Daoy (cell line): ENCODE measurements around the gene SOBP. TPM values are rescaled to one million over a fixed set of nuclear protein-coding genes. Genes with fewer than 3 reads are reported as not detected.
A peak's percentile ranks its signal among the peaks of the same experiment; 100 is the strongest.
"Not testable (repeated sequence)": the region's sequence is repeated elsewhere in the genome, so short reads cannot be mapped to it uniquely, and the experiment has no call there.

Experiments used
- DNase-seq: peaks from one replicate; pipeline ENCODE4 v3.0.0-alpha.2; 2015; ENCODE audit warnings: low read depth
- total RNA-seq: library from RNA; depleted of rRNA; stranded (reverse); fragments of >200 nt; shearing (Covaris generic); gene quantifications from 2 replicates; pipeline ENCODE4 v1.2.3, GENCODE V29; 2014; rRNA removed

Gene SOBP
- total RNA-seq = 1.8 and 2.1 TPM in 2 replicates

DNA sequence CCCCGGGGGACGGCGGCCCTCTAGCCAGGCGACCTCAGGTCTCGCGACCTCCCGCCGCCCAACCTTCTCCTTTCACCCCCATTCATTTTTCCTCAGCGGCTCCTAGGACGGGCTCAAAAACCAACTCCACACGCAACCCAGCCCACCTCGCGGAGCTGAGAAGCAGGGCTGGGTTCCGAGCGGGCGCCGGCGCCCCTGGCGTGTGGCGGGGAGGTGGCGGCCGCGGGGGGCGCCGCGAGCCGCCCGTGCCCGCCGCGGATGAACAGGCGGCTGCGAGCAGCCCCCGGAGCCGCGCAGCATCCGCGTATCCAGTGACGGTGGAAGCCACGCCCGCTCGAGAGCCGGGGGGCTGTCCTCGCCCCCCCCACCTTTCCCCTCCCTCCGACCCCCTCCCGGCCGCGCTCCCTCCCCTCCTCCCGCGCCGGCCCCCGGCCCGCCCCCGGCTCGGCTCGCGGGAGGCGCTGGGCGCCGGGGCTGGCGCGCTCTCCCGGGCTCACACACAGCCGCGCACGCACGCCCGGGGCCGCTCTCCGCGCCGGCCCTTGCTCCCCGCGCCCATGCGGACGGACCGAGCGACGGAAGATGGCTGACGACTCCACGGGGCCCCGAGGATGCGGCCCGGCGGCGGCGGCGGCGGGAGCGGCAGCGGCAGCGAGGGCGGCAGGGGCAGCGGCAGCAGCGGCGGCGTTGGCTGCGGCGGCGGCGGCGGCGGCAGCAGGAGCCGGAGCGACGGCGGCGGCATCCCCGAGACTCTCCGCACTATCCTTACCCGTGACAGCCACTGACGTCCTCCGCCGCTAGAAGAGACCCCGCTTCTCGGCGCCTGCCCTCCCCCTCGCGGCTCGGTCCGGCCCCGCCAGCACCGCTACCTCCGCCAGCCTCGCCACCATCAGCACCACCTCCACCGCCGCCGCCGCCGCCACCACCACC lies at the start of gene SOBP:
TSS of gene SOBP (plus strand) at position 482 of the 930 bp plus-strand sequence. CDS start 500 bp downstream, outside the sequence.
- DNase-seq = peak; percentile 73

- no peak for DNase-seq
Measured at GRCh38 chr6:107440936-107441335, 49.0 kb upstream of the SOBP start.

DNA sequence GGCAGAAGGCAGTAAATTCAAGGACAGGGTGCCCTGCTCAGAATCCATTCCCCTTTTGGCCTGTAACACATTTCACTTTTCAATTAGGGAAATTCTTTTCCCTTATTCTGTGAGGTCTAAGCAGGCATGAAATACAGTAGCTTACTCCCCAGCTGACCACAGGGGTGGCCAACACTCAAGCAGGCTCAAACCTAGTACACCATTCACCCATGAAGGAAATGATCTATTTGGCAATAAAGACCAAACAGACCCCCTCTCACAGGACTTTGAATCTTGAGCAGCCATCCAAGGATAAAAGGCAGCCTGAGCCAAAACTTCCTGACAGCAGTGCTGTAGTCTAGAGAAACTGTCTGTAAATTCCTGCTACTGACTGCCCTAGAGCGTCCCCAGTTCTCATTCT lies 48.2 kb upstream of the SOBP start:
- DNase-seq = no peak

DNA sequence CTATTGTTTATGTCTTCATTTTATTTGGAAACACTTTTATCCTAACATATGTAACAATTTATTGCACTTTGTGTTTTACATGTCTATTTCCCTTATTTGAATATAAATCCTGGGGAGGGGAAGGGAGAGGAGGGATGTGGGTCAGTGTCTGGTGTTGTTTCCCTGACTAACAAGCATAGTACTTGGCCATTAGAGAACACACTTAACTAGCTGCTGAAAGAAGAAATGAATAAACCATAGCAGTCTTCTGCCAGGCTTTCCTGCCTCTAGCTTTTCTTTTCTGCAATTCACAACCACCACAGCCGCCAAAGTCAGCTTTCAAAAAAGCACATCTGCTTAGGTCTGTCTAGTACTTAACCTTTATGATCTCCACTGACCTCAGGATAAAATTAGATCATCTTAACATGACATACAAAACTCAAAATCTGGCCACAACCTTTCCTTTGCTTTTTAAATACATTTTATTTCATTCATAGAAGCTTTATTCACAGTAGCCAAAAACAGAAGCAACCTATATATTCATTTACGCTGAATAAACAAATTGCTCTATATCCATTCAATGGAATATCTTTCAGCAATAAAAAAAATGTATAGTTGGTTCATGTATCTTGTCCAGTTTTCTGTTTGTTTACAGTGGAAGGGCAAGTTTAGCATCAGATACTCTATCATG lies 46.8 kb upstream of the SOBP start:
- DNase-seq = no peak

- DNase-seq = peak; percentile 10
Measured at GRCh38 chr6:107443608-107444267, 46.2 kb upstream of the SOBP start.

GRCh38 chr6:107444277-107444676 lies 45.6 kb upstream of the SOBP start:
- DNase-seq = no peak

GRCh38 chr6:107447663-107448216 lies 42.2 kb upstream of the SOBP start:
- no peak for DNase-seq

- no peak for DNase-seq
Measured at GRCh38 chr6:107448776-107449175, 41.1 kb upstream of the SOBP start.

- peak; percentile 33 for DNase-seq
Measured at GRCh38 chr6:107458672-107459282, 31.1 kb upstream of the SOBP start.

DNA sequence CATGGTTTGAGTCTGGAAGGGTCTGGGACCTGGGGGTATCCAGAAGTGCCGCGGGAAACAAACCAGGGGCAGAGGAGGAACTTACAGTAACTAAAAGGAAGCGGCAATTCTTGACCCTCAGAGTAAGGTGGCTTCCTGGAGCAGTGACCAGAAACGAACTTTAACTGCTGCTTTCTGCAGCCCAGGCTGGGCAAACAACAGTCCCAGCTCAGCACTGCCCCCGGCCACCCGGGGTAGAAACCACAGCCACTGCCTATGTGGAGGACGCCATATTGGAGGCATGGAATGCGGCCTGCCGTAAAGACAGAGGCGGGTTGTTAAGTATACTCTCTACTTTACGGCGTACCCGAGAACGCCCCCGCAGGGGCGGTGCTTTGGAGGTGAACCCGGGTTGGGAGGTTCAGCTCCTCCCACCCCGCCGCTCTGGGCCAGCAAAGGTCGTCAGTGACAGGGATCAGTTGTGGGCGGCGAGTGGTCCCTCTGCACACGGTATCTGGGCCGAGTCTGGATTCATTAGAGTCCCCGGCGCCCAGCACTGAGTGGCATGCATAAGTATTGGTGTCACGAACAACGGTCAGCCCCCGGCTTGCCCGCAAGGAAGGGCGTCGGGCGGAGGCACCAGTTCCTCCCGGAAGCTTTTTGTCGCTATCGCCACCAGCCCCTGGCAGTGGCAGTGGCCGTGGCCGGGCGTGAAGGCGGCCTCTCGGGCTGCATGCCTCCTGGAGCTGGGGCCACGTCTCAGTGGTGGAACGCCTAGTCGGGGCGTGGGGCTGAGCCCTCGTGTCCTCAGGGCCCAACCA lies 30.4 kb upstream of the SOBP start, which contains the start of gene PDSS2:
TSS of gene PDSS2 (minus strand) at position 282 of the 800 bp plus-strand sequence. CDS start at position 3, 279 bp downstream.
- peak; percentile 97 for DNase-seq

- DNase-seq = no peak
Measured at GRCh38 chr6:107460083-107460631, 29.8 kb upstream of the SOBP start.

- no peak for DNase-seq
Measured at GRCh38 chr6:107466062-107466461, 23.9 kb upstream of the SOBP start.

DNA sequence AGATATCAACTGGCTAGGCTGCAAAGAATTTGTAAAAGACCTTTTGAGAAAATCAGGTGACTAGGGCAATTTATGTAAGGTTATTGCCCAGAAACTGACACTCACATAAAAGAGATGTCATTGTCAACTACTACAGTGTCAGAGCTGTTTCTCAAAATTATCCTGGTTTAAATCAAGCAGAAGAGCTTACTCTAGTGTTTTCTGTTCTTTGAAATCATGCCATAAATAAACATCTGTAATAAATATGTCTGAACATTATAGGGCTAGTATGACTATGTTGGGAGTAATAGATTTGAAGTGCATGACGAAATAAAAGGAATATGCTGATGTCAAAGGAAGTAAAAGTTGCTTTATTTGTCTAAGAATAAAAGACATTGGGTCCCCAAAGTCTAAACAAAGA lies 19.6 kb upstream of the SOBP start:
- no peak for DNase-seq

- no peak for DNase-seq
Measured at GRCh38 chr6:107473660-107474059, 16.3 kb upstream of the SOBP start.

DNA sequence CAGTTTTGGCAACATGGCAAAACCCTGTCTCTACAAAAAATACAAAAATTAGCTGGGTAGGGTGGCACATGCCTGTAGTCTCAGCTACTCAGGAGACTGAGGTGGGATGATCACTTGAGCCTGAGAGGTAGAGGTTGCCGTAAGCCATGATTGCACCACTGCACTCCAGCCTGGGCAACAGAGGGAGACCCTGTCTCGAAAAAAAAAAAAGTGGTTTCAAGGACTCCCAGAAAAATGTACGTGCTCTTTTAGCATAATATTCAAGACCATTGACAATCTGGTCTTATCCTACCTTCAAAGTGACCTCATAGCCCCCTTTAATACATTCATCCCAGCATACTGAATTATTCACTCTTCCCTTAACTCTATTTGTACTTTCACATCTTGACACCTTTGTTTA lies 14.6 kb upstream of the SOBP start:
- not testable (repeated sequence) for DNase-seq

DNA sequence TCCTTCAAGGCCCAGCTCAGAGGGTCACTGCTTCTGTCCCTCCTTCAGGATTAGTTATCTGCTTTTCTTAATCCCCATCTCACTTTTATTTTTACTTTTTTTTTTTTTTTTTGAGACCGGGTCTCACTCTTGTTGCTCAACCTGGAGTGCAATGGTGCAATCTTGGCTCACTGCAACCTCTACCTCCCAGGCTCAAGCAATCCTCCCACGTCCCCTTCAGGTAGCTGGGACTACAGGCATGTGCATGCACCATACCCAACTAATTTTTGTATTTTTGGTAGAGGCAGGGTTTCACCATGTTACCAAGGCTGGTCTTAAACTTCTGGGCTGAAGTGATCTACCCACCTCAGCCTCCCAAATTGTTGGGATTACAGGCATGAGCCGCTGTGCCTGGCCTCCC lies 14.1 kb upstream of the SOBP start:
- DNase-seq = not testable (repeated sequence)

GRCh38 chr6:107479089-107479690 lies 10.7 kb upstream of the SOBP start:
- DNase-seq = no peak

GRCh38 chr6:107485157-107485556 lies 4.8 kb upstream of the SOBP start:
- no peak for DNase-seq

- no peak for DNase-seq
Measured at GRCh38 chr6:107488174-107488874, 1.6 kb upstream of the SOBP start.
